HEK293T (cell line): ENCODE measurements around the gene PRRC2C.

ENCODE experiments used
- CTBP1 ChIP-seq: fragments of 450-650 bp; IDR thresholded peaks from 2 replicates; pipeline ENCODE4 v1.6.1; 2016; ENCODE audit warnings: borderline replicate concordance
- ELF4 ChIP-seq: fragments of 450-650 bp; IDR thresholded peaks from 2 replicates; pipeline ENCODE4 v1.6.1; 2017; ENCODE audit warnings: antibody characterized with exemption
- FOXA1 ChIP-seq: fragments of 450-650 bp; IDR thresholded peaks from 2 replicates; pipeline ENCODE4 v1.6.1; 2016; ENCODE audit warnings: mild to moderate bottlenecking
- FOXM1 ChIP-seq: fragments of 450-650 bp; IDR thresholded peaks from 2 replicates; pipeline ENCODE4 v1.6.1; 2017; ENCODE audit warnings: mild to moderate bottlenecking, borderline replicate concordance
- L3MBTL2 ChIP-seq: fragments of 450-650 bp; conservative IDR thresholded peaks from 2 replicates; pipeline ENCODE4 v1.6.1; 2016; ENCODE audit warnings: mild to moderate bottlenecking
- SP1 ChIP-seq: fragments of 450-650 bp; IDR thresholded peaks from 2 replicates; pipeline ENCODE4 v1.6.1; 2017
- SUZ12 ChIP-seq: fragments of 450-650 bp; IDR thresholded peaks from 2 replicates; pipeline ENCODE4 v1.6.1; 2016; ENCODE audit warnings: mild to moderate bottlenecking
- TARDBP ChIP-seq: fragments of 450-650 bp; IDR thresholded peaks from 2 replicates; pipeline ENCODE4 v1.6.1; 2016
- ZNF384 ChIP-seq: fragments of 450-650 bp; IDR thresholded peaks from 2 replicates; pipeline ENCODE4 v1.6.1; 2016

- no peak for TF ChIP-seq SP1
- no peak for TF ChIP-seq ELF4
- TF ChIP-seq FOXA1 = no peak
- no peak for TF ChIP-seq FOXM1
- TF ChIP-seq ZNF384 = no peak
- no peak for TF ChIP-seq CTBP1
- TF ChIP-seq SUZ12 = no peak
- TF ChIP-seq TARDBP = no peak
- no peak for TF ChIP-seq L3MBTL2
Measured at GRCh38 chr1:171563675-171564074, 78.3 kb downstream of the PRRC2C start.
